Body of pancreas (tissue), 4 donors: ENCODE data around the gene ZNF425.

ENCODE experiments used
- CTCF ChIP-seq, 7 experiments: fragments of 450-650 bp in 4 of 7; fragments of 200-600 bp in 3 of 7; sonication (generic) in 3 of 7; IDR thresholded peaks; one replicate each; pipeline ENCODE4 v1.5.1; 2016 to 2019; ENCODE audit warnings: antibody characterized with exemption in 7 of 7
- POLR2A ChIP-seq, 3 donors: fragments of 450-650 bp; IDR thresholded peaks; one replicate each; pipeline ENCODE4 v1.6.1; 2016; ENCODE audit warnings: antibody characterized with exemption in 3 of 3, mild to moderate bottlenecking in 2 of 3

- TF ChIP-seq CTCF (IDR thresholded peaks at IDR 0.05) (no peak), POLR2A (IDR thresholded peaks at IDR 0.05) (no peak)
These were observed 21.9 kb downstream of the ZNF425 start for GRCh38 chr7:149104214-149104613.
